ENCODE data around the gene ALOX5. TPM values are rescaled to one million over a fixed set of nuclear protein-coding genes. Genes with fewer than 3 reads are reported as not detected.

The ALOX5 gene
- total and polyA plus RNA-seq, 8 donors: 6.2 to 44.3 (median 30.8) TPM

GRCh38 chr10:45422207-45422865, 48.3 kb downstream of the ALOX5 start:
- no peak for TF ChIP-seq CTCF (IDR thresholded peaks at IDR 0.05)
- Histone ChIP-seq H3K4me3 (no peak overlapping the region), H3K9me3 (no peaks in the 10 kb centered on the region), H3K27me3 (no peaks in the 10 kb centered on the region), H3K36me3 (no peaks in the 10 kb centered on the region), H3K4me1 (peaks cover 14 to 40% (median 26%) of the 10 kb centered on the region in 3 donors), H3K27ac (peak overlapping the region in 1 of 4 donors; percentile 80)
- DNase-seq (no peak), FAIRE-seq (no peak), ATAC-seq (no peak)
- 72 to 86% methylated on average over 6 of the region's 6 CpGs for WGBS, 2 donors
- intact Hi-C loops (cut with DNase I): no loop called here

GRCh38 chr10:45422866-45423659, 49.0 kb downstream of the ALOX5 start:
- Histone ChIP-seq H3K27me3 (no peaks in the 10 kb centered on the region), H3K27ac (no peak overlapping the region), H3K4me3 (no peak overlapping the region), H3K9me3 (no peaks in the 10 kb centered on the region), H3K36me3 (no peaks in the 10 kb centered on the region), H3K4me1 (peaks cover 14 to 40% (median 26%) of the 10 kb centered on the region in 3 donors)
- ATAC-seq (no peak), DNase-seq (no peak), FAIRE-seq (no peak)
- 89 to 91% methylated on average over 9 of the region's 9 CpGs for WGBS, 2 donors
- intact Hi-C loops (cut with DNase I): no loop called here
- TF ChIP-seq CTCF (IDR thresholded peaks at IDR 0.05): no peak

GRCh38 chr10:45423976-45424499, 50.0 kb downstream of the ALOX5 start:
- FAIRE-seq: no peak

GRCh38 chr10:45424668-45425404, 50.8 kb downstream of the ALOX5 start:
- WGBS, 2 donors: 73 to 78% methylated on average over 15 of the region's 15 CpGs

More at GRCh38 chr10:45423976-45424499, 50.0 kb downstream of the ALOX5 start:
- no peak for DNase-seq
- H3K9me3 ChIP-seq: no peaks in the 10 kb centered on the region
- no peak overlapping the region for H3K27ac ChIP-seq
- no peaks in the 10 kb centered on the region for H3K36me3 ChIP-seq
- intact Hi-C loops (cut with DNase I): no loop called here
- ATAC-seq: no peak
- H3K4me1 ChIP-seq: peaks cover 17 to 47% (median 31%) of the 10 kb centered on the region in 3 donors
- H3K4me3 ChIP-seq: no peak overlapping the region
- WGBS, 2 donors: 95 to 96% methylated on average over 7 of the region's 7 CpGs
- no peaks in the 10 kb centered on the region for H3K27me3 ChIP-seq
- no peak for TF ChIP-seq CTCF (IDR thresholded peaks at IDR 0.05)

More at GRCh38 chr10:45424668-45425404, 50.8 kb downstream of the ALOX5 start:
- intact Hi-C loops (cut with DNase I): no loop called here
- Histone ChIP-seq H3K4me1 (peaks cover 25 to 53% (median 32%) of the 10 kb centered on the region in 3 donors), H3K27me3 (no peaks in the 10 kb centered on the region), H3K27ac (no peak overlapping the region), H3K4me3 (no peak overlapping the region), H3K36me3 (no peaks in the 10 kb centered on the region), H3K9me3 (no peaks in the 10 kb centered on the region)
- no peak for TF ChIP-seq CTCF (IDR thresholded peaks at IDR 0.05)
- FAIRE-seq (no peak), ATAC-seq (no peak), DNase-seq (peak in 1 of 6 donors; percentile 47)

All from pancreas (tissue), 10 donors.